ENCODE results near the gene LIPF.

GRCh38 chr10:88657901-88658300 is 6.3 kb upstream of the LIPF start:
- TF ChIP-seq RAD21 (CRISPR knock-in tag; IDR thresholded peaks at IDR 0.05), result no peak
- no peak for TF ChIP-seq TRIM24 (CRISPR knock-in tag; IDR thresholded peaks at IDR 0.05)
- no peak for TF ChIP-seq ATF2 (CRISPR knock-in tag; IDR thresholded peaks at IDR 0.05)
- TF ChIP-seq MAX (IDR thresholded peaks at IDR 0.05), result no peak
- no peak for TF ChIP-seq MXI1 (IDR thresholded peaks at IDR 0.05; ENCODE audit: borderline replicate concordance, low read depth, low read length)
- no peak for TF ChIP-seq ARNT (IDR thresholded peaks at IDR 0.05)
- no peak for TF ChIP-seq ZNF253 (CRISPR knock-in tag; IDR thresholded peaks at IDR 0.05; ENCODE audit: borderline replicate concordance)

Measured in HepG2 (cell line).